H9 (cell line): ENCODE results near the gene LYVE1. TPM values are rescaled to one million over a fixed set of nuclear protein-coding genes. Genes with fewer than 3 reads are reported as not detected.

Experiments used
- DNase-seq: peaks from one replicate; pipeline ENCODE4 v3.0.0-alpha.2; 2017
- H2AFZ ChIP-seq: one replicate; pipeline ENCODE4 v1.6.1; 2013; ENCODE audit warnings: mild to moderate bottlenecking, low read length, control low read depth, moderate library complexity
- H2AK5ac ChIP-seq: 2 replicates; pipeline ENCODE4 v1.6.1; 2013; ENCODE audit warnings: low read length, control low read depth, mixed read lengths; ENCODE audit not compliant: insufficient read length
- H2BK120ac ChIP-seq: one replicate; pipeline ENCODE4 v1.6.1; 2013; ENCODE audit warnings: low read depth, mild to moderate bottlenecking, low read length, control low read depth, inconsistent platforms; ENCODE audit not compliant: poor library complexity, severe bottlenecking
- H2BK12ac ChIP-seq: 2 replicates; pipeline ENCODE4 v1.6.1; 2013; ENCODE audit warnings: low read length, control low read depth, mixed read lengths, low read depth; ENCODE audit not compliant: insufficient read length
- H2BK15ac ChIP-seq: 2 replicates; pipeline ENCODE4 v1.6.1; 2013; ENCODE audit warnings: low read depth, low read length, control low read depth
- H2BK20ac ChIP-seq: one replicate; pipeline ENCODE4 v1.6.1; 2013; ENCODE audit warnings: low read depth, mild to moderate bottlenecking, low read length, control low read depth, inconsistent platforms; ENCODE audit not compliant: poor library complexity, severe bottlenecking
- H2BK5ac ChIP-seq: 2 replicates; pipeline ENCODE4 v1.6.1; 2013; ENCODE audit warnings: low read length, control low read depth, mixed read lengths; ENCODE audit not compliant: insufficient read length
- H3K14ac ChIP-seq: 2 replicates; pipeline ENCODE4 v1.6.1; 2013; ENCODE audit warnings: low read length, control low read depth; ENCODE audit not compliant: insufficient read depth
- H3K18ac ChIP-seq: 2 replicates; pipeline ENCODE4 v1.6.1; 2013; ENCODE audit warnings: low read depth, mild to moderate bottlenecking, mixed read lengths, low read length, control low read depth; ENCODE audit not compliant: insufficient read length
- H3K23ac ChIP-seq: 2 replicates; pipeline ENCODE4 v1.6.1; 2013; ENCODE audit warnings: low read length, control low read depth, mixed read lengths, low read depth; ENCODE audit not compliant: insufficient read length
- H3K23me2 ChIP-seq: 2 replicates; pipeline ENCODE4 v1.6.1; 2013; ENCODE audit warnings: low read depth, mild to moderate bottlenecking, mixed read lengths, low read length, control low read depth; ENCODE audit not compliant: insufficient read length, poor library complexity, severe bottlenecking
- H3K27ac ChIP-seq: 2 replicates; pipeline ENCODE4 v1.5.1; 2013; ENCODE audit warnings: low read length, control low read depth, mixed read lengths, low read depth; ENCODE audit not compliant: insufficient read length
- H3K27me3 ChIP-seq: 2 replicates; pipeline ENCODE4 v1.6.1; 2013; ENCODE audit warnings: low read length, control low read depth, inconsistent platforms; ENCODE audit not compliant: insufficient read depth
- H3K4ac ChIP-seq: 2 replicates; pipeline ENCODE4 v1.6.1; 2013; ENCODE audit warnings: low read depth, mild to moderate bottlenecking, control low read depth, inconsistent platforms, low read length, moderate library complexity
- H3K4me1 ChIP-seq: 2 replicates; pipeline ENCODE4 v1.6.1; 2013; ENCODE audit warnings: low read length, control low read depth, inconsistent platforms; ENCODE audit not compliant: insufficient read depth
- H3K4me2 ChIP-seq: 2 replicates; pipeline ENCODE4 v1.6.1; 2013; ENCODE audit warnings: low read length, control low read depth, mixed read lengths; ENCODE audit not compliant: insufficient read length, insufficient read depth
- H3K56ac ChIP-seq: 2 replicates; pipeline ENCODE4 v1.6.1; 2013; ENCODE audit warnings: low read depth, mild to moderate bottlenecking, mixed read lengths, low read length, control low read depth; ENCODE audit not compliant: insufficient read length
- H3K79me1 ChIP-seq: 2 replicates; pipeline ENCODE4 v1.6.1; 2013; ENCODE audit warnings: low read depth, mild to moderate bottlenecking, moderate library complexity, low read length, control low read depth, inconsistent platforms; ENCODE audit not compliant: insufficient read depth, poor library complexity, severe bottlenecking
- H3K79me2 ChIP-seq: 2 replicates; pipeline ENCODE4 v1.6.1; 2013; ENCODE audit warnings: low read length, control low read depth, inconsistent platforms; ENCODE audit not compliant: insufficient read depth
- H3K9ac ChIP-seq: 2 replicates; pipeline ENCODE4 v1.6.1; 2013; ENCODE audit warnings: low read length, control low read depth, mixed read lengths; ENCODE audit not compliant: insufficient read length; ENCODE audit errors: extremely low read depth
- H3K9me3 ChIP-seq: one replicate; pipeline ENCODE4 v1.6.1; 2013; ENCODE audit warnings: low read depth, low read length, inconsistent platforms; ENCODE audit not compliant: control insufficient read depth
- H3T11ph ChIP-seq: one replicate; pipeline ENCODE4 v1.6.1; 2013; ENCODE audit warnings: mild to moderate bottlenecking, low read length, control low read depth, inconsistent platforms
- H4K20me1 ChIP-seq: one replicate; pipeline ENCODE4 v1.6.1; 2013; ENCODE audit not compliant: control insufficient read depth, insufficient read length, insufficient read depth
- H4K5ac ChIP-seq: 2 replicates; pipeline ENCODE4 v1.6.1; 2013; ENCODE audit warnings: low read depth, mild to moderate bottlenecking, mixed read lengths, low read length, control low read depth; ENCODE audit not compliant: insufficient read length
- H4K8ac ChIP-seq: replicated peaks from 2 replicates; pipeline ENCODE4 v1.6.1; 2013; ENCODE audit warnings: low read length, control low read depth, mixed read lengths, low read depth; ENCODE audit not compliant: insufficient read length
- H4K91ac ChIP-seq: 2 replicates; pipeline ENCODE4 v1.6.1; 2013; ENCODE audit warnings: low read depth, mild to moderate bottlenecking, moderate library complexity, mixed read lengths, low read length, control low read depth; ENCODE audit not compliant: insufficient read length
- H3K27ac Mint-ChIP-seq, 3 experiments: 2 replicates in 2 of 3; 3 replicates in 1 of 3; pipeline ENCODE4 v1.8.0; 2020 to 2021; ENCODE audit warnings: mixed read lengths in 3 of 3, mild to moderate bottlenecking in 1 of 3, moderate library complexity in 1 of 3
- H3K27me3 Mint-ChIP-seq: 2 replicates; pipeline ENCODE4 v1.8.0; 2021; ENCODE audit warnings: low read depth, mild to moderate bottlenecking, moderate library complexity, mixed read lengths
- H3K36me3 Mint-ChIP-seq, 3 experiments: 2 replicates in 2 of 3; 3 replicates in 1 of 3; pipeline ENCODE4 v1.8.0; 2020 to 2021; ENCODE audit warnings: low read depth in 3 of 3, mixed read lengths in 3 of 3; ENCODE audit not compliant: insufficient read depth in 1 of 3
- H3K4me1 Mint-ChIP-seq, 2 experiments: 2 replicates each; pipeline ENCODE4 v1.8.0; 2020; ENCODE audit warnings: mixed read lengths in 2 of 2
- H3K4me3 Mint-ChIP-seq, 2 experiments: 2 replicates in 1 of 2; 3 replicates in 1 of 2; pipeline ENCODE4 v1.8.0; 2020 to 2021; ENCODE audit warnings: mild to moderate bottlenecking in 2 of 2, mixed read lengths in 2 of 2, moderate library complexity in 1 of 2
- H3K9me3 Mint-ChIP-seq, 2 experiments: 2 replicates in 1 of 2; 3 replicates in 1 of 2; pipeline ENCODE4 v1.8.0; 2020; ENCODE audit warnings: mild to moderate bottlenecking in 2 of 2, mixed read lengths in 2 of 2, moderate library complexity in 1 of 2
- CTCF ChIP-seq: fragments of 200-600 bp; sonication (generic); conservative IDR thresholded peaks from 3 replicates; pipeline ENCODE4 v1.8.0; 2021; ENCODE audit warnings: antibody characterized with exemption, mild to moderate bottlenecking
- total RNA-seq: library from RNA; stranded (reverse); gene quantifications from 2 replicates; pipeline ENCODE4 v1.2.1, GENCODE V29; 2021

The LYVE1 gene
- total RNA-seq, 1 experiment from 2014 or later, result not detected

GRCh38 chr11:10573028-10573427 is 4.6 kb upstream of the LYVE1 start:
- no peak for DNase-seq
- Histone ChIP-seq H3K79me2 (no peaks in the 10 kb centered on the region), H3K4me2 (no peak overlapping the region), H3K27me3 (no peaks in the 10 kb centered on the region), H2BK12ac (no peak overlapping the region), H3K18ac (no peak overlapping the region), H3K23me2 (no peaks in the 10 kb centered on the region), H2AK5ac (no peak overlapping the region), H4K91ac (no peak overlapping the region), H3K27ac (no peak overlapping the region), H4K5ac (no peak overlapping the region), H3K14ac (no peak overlapping the region), H2BK120ac (no peak overlapping the region), H2BK5ac (no peak overlapping the region), H3K9me3 (no peaks in the 10 kb centered on the region), H2BK20ac (no peak overlapping the region), H3K56ac (no peak overlapping the region), H3T11ph (no peak overlapping the region), H4K20me1 (no peaks in the 10 kb centered on the region), H2AFZ (no peak overlapping the region), H3K23ac (no peak overlapping the region), H4K8ac (no peak overlapping the region), H2BK15ac (no peak overlapping the region), H3K4ac (no peak overlapping the region), H3K79me1 (no peaks in the 10 kb centered on the region), H3K4me1 (peaks cover 11% of the 10 kb centered on the region; the same call in 1 of the 2 replicates), H3K9ac (no peak overlapping the region)
- H3K4me3 Mint-ChIP-seq, result no peak overlapping the region
- no peaks in the 10 kb centered on the region for H3K27me3 Mint-ChIP-seq
- no peak overlapping the region for H3K27ac Mint-ChIP-seq
- no peaks in the 10 kb centered on the region for H3K9me3 Mint-ChIP-seq
- no peak for TF ChIP-seq CTCF
- peaks cover 21 to 22% of the 10 kb centered on the region in 2 experiments for H3K4me1 Mint-ChIP-seq
- H3K36me3 Mint-ChIP-seq, result no peaks in the 10 kb centered on the region
